DOHH2 (cell line): ENCODE measurements around the gene PTPRQ.
"Not testable (repeated sequence)": the region's sequence is repeated elsewhere in the genome, so short reads cannot be mapped to it uniquely, and the experiment has no call there.

Source experiments
- H3F3A ChIP-seq: fragments of 200-600 bp; sonication (generic), shearing (Covaris generic); 2 replicates; pipeline ENCODE4 v1.6.0; 2016; ENCODE audit warnings: antibody characterized with exemption, mild to moderate bottlenecking; ENCODE audit not compliant: control insufficient read depth, insufficient read depth
- H3K27ac ChIP-seq: fragments of 200-600 bp; sonication (generic); 2 replicates; pipeline ENCODE4 v1.5.1; 2014; ENCODE audit warnings: low read depth, mild to moderate bottlenecking, low read length, moderate library complexity
- H3K27me3 ChIP-seq: fragments of 200-600 bp; sonication (generic); 2 replicates; pipeline ENCODE4 v1.6.1; 2014; ENCODE audit warnings: mild to moderate bottlenecking, low read length, mixed read lengths; ENCODE audit not compliant: control insufficient read depth
- H3K36me3 ChIP-seq: fragments of 200-600 bp; sonication (generic); 2 replicates; pipeline ENCODE4 v1.6.1; 2014; ENCODE audit warnings: mild to moderate bottlenecking, low read length, moderate library complexity, mixed read lengths; ENCODE audit not compliant: control insufficient read depth
- H3K4me1 ChIP-seq: fragments of 200-600 bp; sonication (generic); 2 replicates; pipeline ENCODE4 v1.6.1; 2014; ENCODE audit warnings: mild to moderate bottlenecking, low read length, mixed read lengths; ENCODE audit not compliant: control insufficient read depth
- H3K4me2 ChIP-seq: fragments of 200-600 bp; sonication (generic); 2 replicates; pipeline ENCODE4 v1.6.0; 2014; ENCODE audit warnings: mild to moderate bottlenecking, low read length, moderate library complexity
- H3K4me3 ChIP-seq: fragments of 200-600 bp; sonication (generic); 2 replicates; pipeline ENCODE4 v1.5.1; 2014; ENCODE audit warnings: mild to moderate bottlenecking, low read length, mixed read lengths
- H3K79me2 ChIP-seq: fragments of 200-600 bp; sonication (generic); 2 replicates; pipeline ENCODE4 v1.6.1; 2014; ENCODE audit warnings: mild to moderate bottlenecking, low read length, mixed read lengths; ENCODE audit not compliant: control insufficient read depth
- H3K9me2 ChIP-seq: fragments of 200-600 bp; sonication (generic); replicated peaks from 2 replicates; pipeline ENCODE4 v1.6.1; 2014; ENCODE audit warnings: mild to moderate bottlenecking, low read length, mixed read lengths; ENCODE audit not compliant: control insufficient read depth
- H3K9me3 ChIP-seq: fragments of 200-600 bp; sonication (generic); 2 replicates; pipeline ENCODE4 v1.6.1; 2014; ENCODE audit warnings: antibody characterized with exemption, low read length, mixed read lengths; ENCODE audit not compliant: control insufficient read depth, insufficient read depth
- H4K20me1 ChIP-seq: fragments of 200-600 bp; sonication (generic); 2 replicates; pipeline ENCODE4 v1.6.0; 2014; ENCODE audit warnings: low read depth, mild to moderate bottlenecking, antibody characterized with exemption, low read length, moderate library complexity; ENCODE audit not compliant: control insufficient read depth, insufficient read depth
- EZH2phosphoT487 ChIP-seq: fragments of 200-600 bp; sonication (generic); IDR thresholded peaks from 2 replicates; pipeline ENCODE4 v1.6.1; 2017; ENCODE audit warnings: borderline replicate concordance, mild to moderate bottlenecking, antibody characterized with exemption, low read length, moderate library complexity, mixed read lengths
- TF ChIP-seq, protein P1 (sequence below): fragments of 200-600 bp; sonication (generic); IDR thresholded peaks from one replicate; pipeline ENCODE4 v1.5.1; 2014; ENCODE audit warnings: antibody characterized with exemption, mild to moderate bottlenecking, low read depth, low read length; ENCODE audit not compliant: poor library complexity, severe bottlenecking

The PTPRQ gene

DNA sequence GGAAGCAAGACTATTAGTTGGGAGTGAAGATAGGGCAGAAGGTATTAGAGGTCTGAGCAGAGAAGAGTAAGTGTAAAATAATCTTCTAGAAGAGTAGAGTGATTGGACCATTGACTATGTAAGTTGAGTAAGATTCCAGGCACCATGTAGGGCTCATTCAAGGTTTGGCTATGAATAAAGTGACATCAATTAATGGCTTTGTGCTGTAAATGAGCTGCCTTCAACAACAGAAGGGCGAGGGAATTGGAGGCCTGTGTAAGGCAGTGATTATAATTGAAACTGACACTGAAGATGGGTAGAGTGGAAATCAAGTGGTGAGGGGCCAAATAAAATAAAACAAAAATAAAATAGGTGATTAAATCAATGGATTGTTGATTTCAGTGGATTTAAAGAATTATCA, 26.4 kb downstream of the PTPRQ start:
- Histone ChIP-seq H3K79me2 (no peaks in the 10 kb centered on the region), H3K27me3 (no peaks in the 10 kb centered on the region), H3K4me3 (no peak overlapping the region), H3K9me3 (no peaks in the 10 kb centered on the region), H3F3A (no peaks in the 10 kb centered on the region), H4K20me1 (no peaks in the 10 kb centered on the region), H3K4me2 (no peak overlapping the region), H3K4me1 (peaks cover 22% of the 10 kb centered on the region), H3K9me2 (no peaks in the 10 kb centered on the region), H3K36me3 (no peaks in the 10 kb centered on the region), H3K27ac (no peak overlapping the region)
- TF ChIP-seq EZH2phosphoT487: no peak
- TF ChIP-seq, protein P1, sequence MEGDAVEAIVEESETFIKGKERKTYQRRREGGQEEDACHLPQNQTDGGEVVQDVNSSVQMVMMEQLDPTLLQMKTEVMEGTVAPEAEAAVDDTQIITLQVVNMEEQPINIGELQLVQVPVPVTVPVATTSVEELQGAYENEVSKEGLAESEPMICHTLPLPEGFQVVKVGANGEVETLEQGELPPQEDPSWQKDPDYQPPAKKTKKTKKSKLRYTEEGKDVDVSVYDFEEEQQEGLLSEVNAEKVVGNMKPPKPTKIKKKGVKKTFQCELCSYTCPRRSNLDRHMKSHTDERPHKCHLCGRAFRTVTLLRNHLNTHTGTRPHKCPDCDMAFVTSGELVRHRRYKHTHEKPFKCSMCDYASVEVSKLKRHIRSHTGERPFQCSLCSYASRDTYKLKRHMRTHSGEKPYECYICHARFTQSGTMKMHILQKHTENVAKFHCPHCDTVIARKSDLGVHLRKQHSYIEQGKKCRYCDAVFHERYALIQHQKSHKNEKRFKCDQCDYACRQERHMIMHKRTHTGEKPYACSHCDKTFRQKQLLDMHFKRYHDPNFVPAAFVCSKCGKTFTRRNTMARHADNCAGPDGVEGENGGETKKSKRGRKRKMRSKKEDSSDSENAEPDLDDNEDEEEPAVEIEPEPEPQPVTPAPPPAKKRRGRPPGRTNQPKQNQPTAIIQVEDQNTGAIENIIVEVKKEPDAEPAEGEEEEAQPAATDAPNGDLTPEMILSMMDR: no peak

DNA sequence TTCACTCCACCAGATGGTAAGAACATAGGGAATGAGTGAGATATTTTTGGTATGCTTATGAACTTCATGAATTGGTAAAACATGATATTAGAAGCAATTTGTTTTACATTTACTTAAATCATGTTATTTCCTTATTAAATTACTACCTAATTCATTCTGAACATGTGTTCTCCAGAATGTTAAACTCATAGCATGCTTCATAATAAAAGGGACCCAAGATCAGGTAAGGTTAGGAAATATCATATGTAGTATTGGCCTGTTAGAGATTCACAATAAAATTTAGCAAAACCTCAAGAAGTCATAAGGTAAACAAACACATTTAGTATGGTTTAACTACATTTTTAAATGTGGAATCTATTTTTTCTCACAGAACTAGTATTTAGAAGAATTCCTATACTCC, 28.2 kb downstream of the PTPRQ start:
- Histone ChIP-seq H3K36me3 (no peaks in the 10 kb centered on the region), H3K27ac (no peak overlapping the region), H3K27me3 (no peaks in the 10 kb centered on the region), H3F3A (no peaks in the 10 kb centered on the region), H4K20me1 (no peaks in the 10 kb centered on the region), H3K9me3 (no peaks in the 10 kb centered on the region), H3K4me3 (no peak overlapping the region), H3K79me2 (no peaks in the 10 kb centered on the region), H3K9me2 (no peaks in the 10 kb centered on the region), H3K4me2 (no peak overlapping the region), H3K4me1 (peaks cover 22% of the 10 kb centered on the region)
- no peak for TF ChIP-seq EZH2phosphoT487
- TF ChIP-seq, protein P1: no peak

DNA sequence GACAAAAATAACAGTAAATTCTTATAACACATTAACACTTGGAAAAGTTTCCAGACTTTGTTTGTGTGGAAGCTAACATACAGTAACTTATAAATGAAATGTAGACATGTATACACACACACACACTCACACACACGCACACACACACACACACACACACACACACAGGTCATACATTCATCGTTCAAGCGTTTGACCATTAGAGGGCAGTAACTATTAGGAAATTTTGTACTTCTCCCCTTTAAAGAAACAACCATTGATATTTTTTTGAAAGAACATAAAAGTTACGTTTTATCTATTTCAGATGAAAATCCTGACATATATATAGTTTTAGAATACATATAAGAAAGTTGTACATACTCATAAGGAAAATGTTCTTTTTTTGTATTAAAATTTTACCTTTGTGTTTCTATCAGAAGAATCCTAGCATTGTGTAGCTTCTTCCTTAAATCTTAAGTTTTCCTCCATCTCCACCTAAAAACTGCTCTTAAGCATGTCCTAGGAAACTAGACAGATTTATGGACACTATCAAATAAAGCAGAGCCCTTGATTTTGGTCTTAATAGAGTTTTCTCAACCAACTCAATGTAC, 29.0 kb downstream of the PTPRQ start:
- Histone ChIP-seq H3K4me1 (peaks cover 22% of the 10 kb centered on the region), H3F3A (no peaks in the 10 kb centered on the region), H3K36me3 (no peaks in the 10 kb centered on the region), H3K4me2 (no peak overlapping the region), H3K9me3 (no peaks in the 10 kb centered on the region), H3K4me3 (no peak overlapping the region), H3K79me2 (no peaks in the 10 kb centered on the region), H3K27me3 (no peaks in the 10 kb centered on the region), H3K27ac (0 out of 2 replicates have a peak overlapping the region, but pooled peaks have one; percentile 3), H4K20me1 (no peaks in the 10 kb centered on the region), H3K9me2 (no peaks in the 10 kb centered on the region)
- TF ChIP-seq EZH2phosphoT487: no peak
- TF ChIP-seq, protein P1: peak; percentile 69

DNA sequence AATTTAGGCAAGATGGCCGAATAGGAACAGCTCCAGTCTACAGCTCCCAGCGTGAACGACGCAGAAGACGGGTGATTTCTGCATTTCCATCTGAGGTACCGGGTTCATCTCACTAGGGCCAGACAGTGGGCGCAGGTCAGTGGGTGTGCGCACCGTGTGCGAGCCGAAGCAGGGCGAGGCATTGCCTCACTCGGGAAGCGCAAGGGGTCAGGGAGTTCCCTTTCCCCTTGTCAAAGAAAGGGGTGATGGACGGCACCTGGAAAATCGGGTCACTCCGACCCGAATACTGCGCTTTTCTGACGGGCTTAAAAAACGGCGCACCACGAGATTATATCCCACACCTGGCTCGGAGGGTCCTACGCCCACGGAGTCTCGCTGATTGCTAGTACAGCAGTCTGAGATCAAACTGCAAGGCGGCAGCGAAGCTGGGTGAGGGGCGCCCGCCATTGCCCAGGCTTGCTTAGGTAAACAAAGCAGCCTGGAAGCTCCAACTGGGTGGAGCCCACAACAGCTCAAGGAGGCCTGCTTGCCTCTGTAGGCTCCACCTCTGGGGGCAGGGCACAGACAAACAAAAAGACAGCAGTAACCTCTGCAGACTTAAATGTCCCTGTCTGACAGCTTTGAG, 33.6 kb downstream of the PTPRQ start:
- not testable (repeated sequence) for H3K4me3 ChIP-seq, H3K36me3 ChIP-seq, H3K27ac ChIP-seq, H3K27me3 ChIP-seq, H3K79me2 ChIP-seq, H3K9me3 ChIP-seq, H3F3A ChIP-seq, H4K20me1 ChIP-seq, H3K4me2 ChIP-seq, H3K9me2 ChIP-seq
- peaks cover 20% of the 10 kb centered on the region for H3K4me1 ChIP-seq
